SU-DHL-6 (cell line): ENCODE measurements around the gene BLCAP.

Experiments used
- H2AFZ ChIP-seq: fragments of 200-600 bp; sonication (generic); 2 replicates; pipeline ENCODE4 v1.6.1; 2014; ENCODE audit warnings: low read depth, mild to moderate bottlenecking, moderate library complexity, mixed read lengths, antibody characterized with exemption, low read length; ENCODE audit not compliant: severe bottlenecking
- H3F3A ChIP-seq: fragments of 200-600 bp; shearing (Covaris generic); 2 replicates; pipeline ENCODE4 v1.6.0; 2016; ENCODE audit warnings: antibody characterized with exemption, mild to moderate bottlenecking; ENCODE audit not compliant: insufficient read depth
- H3K27ac ChIP-seq: fragments of 200-600 bp; sonication (generic); 2 replicates; pipeline ENCODE4 v1.5.1; 2016; ENCODE audit warnings: low read depth, mild to moderate bottlenecking, low read length, moderate library complexity, mixed read lengths
- H3K27me3 ChIP-seq: fragments of 200-600 bp; sonication (generic), shearing (Covaris generic); 2 replicates; pipeline ENCODE4 v1.6.0; 2014; ENCODE audit warnings: mild to moderate bottlenecking, low read length
- H3K36me3 ChIP-seq: fragments of 200-600 bp; sonication (generic); 2 replicates; pipeline ENCODE4 v1.6.1; 2014; ENCODE audit warnings: mild to moderate bottlenecking, low read length, mixed read lengths
- H3K4me2 ChIP-seq: fragments of 300-600, 200-600 bp; shearing (Covaris generic), sonication (generic); 2 replicates; pipeline ENCODE4 v1.6.0; 2014; ENCODE audit warnings: low read length, low read depth, mild to moderate bottlenecking; ENCODE audit not compliant: poor library complexity, severe bottlenecking
- H3K4me3 ChIP-seq: fragments of 200-600 bp; sonication (generic); 2 replicates; pipeline ENCODE4 v1.5.1; 2014; ENCODE audit warnings: antibody characterized with exemption, low read length, mild to moderate bottlenecking, mixed read lengths; ENCODE audit not compliant: insufficient read depth, poor library complexity, severe bottlenecking
- H3K79me2 ChIP-seq: fragments of 200-600 bp; sonication (generic); 2 replicates; pipeline ENCODE4 v1.6.1; 2014; ENCODE audit warnings: mild to moderate bottlenecking, low read length, moderate library complexity; ENCODE audit not compliant: insufficient read depth
- H3K9ac ChIP-seq: fragments of 200-600 bp; sonication (generic); 2 replicates; pipeline ENCODE4 v1.7.0; 2014; ENCODE audit warnings: mild to moderate bottlenecking, low read length
- H3K9me2 ChIP-seq: fragments of 200-600 bp; sonication (generic); replicated peaks from 2 replicates; pipeline ENCODE4 v1.6.1; 2014; ENCODE audit warnings: low read length; ENCODE audit not compliant: insufficient read depth
- H3K9me3 ChIP-seq: fragments of 200-600 bp; sonication (generic); 2 replicates; pipeline ENCODE4 v1.6.1; 2014; ENCODE audit warnings: low read length, mixed read lengths; ENCODE audit not compliant: insufficient read depth
- H4K20me1 ChIP-seq: fragments of 200-600 bp; sonication (generic); 2 replicates; pipeline ENCODE4 v1.6.1; 2014; ENCODE audit warnings: low read depth, mild to moderate bottlenecking, antibody characterized with exemption, low read length, moderate library complexity, mixed read lengths
- CTCF ChIP-seq: fragments of 200-600 bp; sonication (generic); IDR thresholded peaks from one replicate; pipeline ENCODE4 v1.5.1; 2017; ENCODE audit warnings: antibody characterized with exemption, mild to moderate bottlenecking, low read length, moderate library complexity; ENCODE audit not compliant: insufficient read depth, poor library complexity, severe bottlenecking
- EZH2phosphoT487 ChIP-seq: fragments of 200-600 bp; sonication (generic), shearing (Covaris generic); conservative IDR thresholded peaks from 2 replicates; pipeline ENCODE4 v1.6.1; 2018; ENCODE audit warnings: mild to moderate bottlenecking, antibody characterized with exemption, low read length, moderate library complexity, mixed read lengths

Gene BLCAP

GRCh38 chr20:37570419-37570818 lies 42.7 kb upstream of the BLCAP start:
- Histone ChIP-seq H2AFZ (no peak overlapping the region), H3K9me2 (no peaks in the 10 kb centered on the region), H3K27ac (no peak overlapping the region), H3F3A (no peaks in the 10 kb centered on the region), H3K27me3 (no peaks in the 10 kb centered on the region), H3K9me3 (no peaks in the 10 kb centered on the region), H3K4me2 (no peak overlapping the region), H3K79me2 (no peaks in the 10 kb centered on the region), H4K20me1 (no peaks in the 10 kb centered on the region), H3K36me3 (no peaks in the 10 kb centered on the region), H3K9ac (no peak overlapping the region), H3K4me3 (no peak overlapping the region)
- TF ChIP-seq CTCF (no peak), EZH2phosphoT487 (no peak)

DNA sequence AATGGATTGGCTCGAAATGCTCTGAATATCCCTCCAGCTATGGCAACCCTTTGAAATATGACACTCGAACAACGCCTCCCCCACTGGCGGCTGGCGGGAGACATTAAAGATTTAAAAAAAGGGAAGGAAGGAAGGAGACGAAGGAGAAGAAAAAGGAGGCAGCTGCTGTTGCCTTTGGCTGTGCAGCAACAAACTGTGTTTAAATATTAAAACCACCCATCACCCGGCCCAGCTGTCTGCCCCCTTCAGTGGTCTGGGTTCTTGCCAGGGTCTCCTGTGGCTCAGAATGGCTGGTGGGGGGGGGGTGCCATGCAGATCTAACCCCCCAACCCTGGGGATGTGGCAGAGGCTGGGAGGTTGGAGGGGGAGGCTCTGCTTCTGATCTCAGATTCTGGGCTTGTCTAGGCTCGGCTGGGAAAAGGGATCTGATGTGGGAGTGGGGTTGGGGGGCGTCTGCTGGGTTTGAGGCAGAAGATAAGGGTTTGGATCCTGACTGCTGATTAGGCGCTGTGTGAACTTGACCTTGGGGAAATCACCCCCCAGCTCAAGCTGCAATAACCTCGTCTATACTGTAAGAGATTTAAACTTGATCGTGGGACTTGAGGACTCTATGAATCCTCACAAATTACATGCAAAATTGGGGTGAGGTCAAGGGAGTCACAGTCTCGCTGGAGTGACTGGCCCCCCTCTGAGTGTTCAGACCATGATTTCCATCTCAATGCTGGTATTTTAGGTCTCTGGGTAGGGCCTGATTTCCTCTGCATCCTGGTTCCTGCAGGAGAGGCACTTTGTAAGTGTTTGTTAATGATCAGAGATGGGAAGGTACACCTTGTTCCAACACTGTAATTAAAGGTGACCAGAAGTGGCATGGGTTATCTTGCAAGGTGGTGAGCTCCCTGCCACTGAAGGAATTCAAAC lies 40.3 kb upstream of the BLCAP start:
- no peak overlapping the region for H3K9ac ChIP-seq
- H3K79me2 ChIP-seq: no peaks in the 10 kb centered on the region
- H3K36me3 ChIP-seq: no peaks in the 10 kb centered on the region
- H3K9me3 ChIP-seq: no peaks in the 10 kb centered on the region
- H3K4me2 ChIP-seq: no peak overlapping the region
- H3K27me3 ChIP-seq: no peaks in the 10 kb centered on the region
- no peaks in the 10 kb centered on the region for H3K9me2 ChIP-seq
- H2AFZ ChIP-seq: no peak overlapping the region
- TF ChIP-seq EZH2phosphoT487 (no peak), CTCF (no peak)
- no peaks in the 10 kb centered on the region for H3F3A ChIP-seq
- H3K4me3 ChIP-seq: no peak overlapping the region
- no peaks in the 10 kb centered on the region for H4K20me1 ChIP-seq
- H3K27ac ChIP-seq: no peak overlapping the region

DNA sequence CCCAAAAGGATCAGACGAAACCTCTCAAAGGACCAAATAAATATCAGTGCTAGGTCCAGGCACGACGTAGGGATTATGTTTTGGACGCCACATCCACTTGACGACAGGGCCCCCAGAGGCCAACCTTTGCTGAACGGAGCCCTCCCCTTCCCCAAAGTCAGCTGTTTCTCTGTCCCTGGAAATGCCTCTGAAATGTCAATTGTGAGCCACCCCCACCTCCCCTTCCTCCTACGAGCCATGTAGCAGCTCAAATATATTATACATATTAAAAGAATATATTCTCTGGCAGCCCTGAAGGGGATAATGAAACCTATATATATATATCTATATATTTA lies 39.6 kb upstream of the BLCAP start:
- no peaks in the 10 kb centered on the region for H3K9me2 ChIP-seq
- H3K27me3 ChIP-seq: no peaks in the 10 kb centered on the region

More for the DNA sequence above, 39.6 kb upstream of the BLCAP start:
- Histone ChIP-seq H3K9me3 (no peaks in the 10 kb centered on the region), H3K4me3 (no peak overlapping the region), H3K36me3 (no peaks in the 10 kb centered on the region), H3K27ac (no peak overlapping the region), H2AFZ (no peak overlapping the region), H3K9ac (no peak overlapping the region), H3F3A (no peaks in the 10 kb centered on the region), H4K20me1 (no peaks in the 10 kb centered on the region), H3K79me2 (no peaks in the 10 kb centered on the region), H3K4me2 (no peak overlapping the region)
- TF ChIP-seq CTCF: no peak
- no peak for TF ChIP-seq EZH2phosphoT487
